WI38 (cell line): ENCODE measurements around the gene HOTAIR.

Experiments used
- H3K4me3 ChIP-seq: 2 replicates; pipeline ENCODE4 v1.5.1; 2011; ENCODE audit warnings: low read depth, mild to moderate bottlenecking, control low read depth, low read length
- CTCF ChIP-seq: IDR thresholded peaks from 2 replicates; pipeline ENCODE4 v1.5.1; 2012; ENCODE audit warnings: low read depth, mild to moderate bottlenecking, control low read depth, low read length

HOTAIR gene

GRCh38 chr12:54005531-54005852 lies 30.7 kb upstream of the HOTAIR start:
- no peak overlapping the region for H3K4me3 ChIP-seq
- no peak for TF ChIP-seq CTCF

GRCh38 chr12:54004841-54005530 lies 30.2 kb upstream of the HOTAIR start:
- TF ChIP-seq CTCF, result no peak
- no peak overlapping the region for H3K4me3 ChIP-seq

- no peak overlapping the region for H3K4me3 ChIP-seq
- TF ChIP-seq CTCF, result no peak
These were observed 29.5 kb upstream of the HOTAIR start for GRCh38 chr12:54004063-54004840.

- no peak for TF ChIP-seq CTCF
- no peak overlapping the region for H3K4me3 ChIP-seq
These were observed 28.9 kb upstream of the HOTAIR start for GRCh38 chr12:54003625-54004024.

- H3K4me3 ChIP-seq, result no peak overlapping the region
These were observed 28.2 kb upstream of the HOTAIR start for GRCh38 chr12:54002915-54003389.

GRCh38 chr12:54002278-54002914 lies 27.6 kb upstream of the HOTAIR start:
- no peak overlapping the region for H3K4me3 ChIP-seq
- no peak for TF ChIP-seq CTCF

More at GRCh38 chr12:54002915-54003389, 28.2 kb upstream of the HOTAIR start:
- no peak for TF ChIP-seq CTCF
